ENCODE data around the gene ISCA2.

- no peak for TF ChIP-seq CTCF (IDR thresholded peaks at IDR 0.05)
- TF ChIP-seq POLR2A (IDR thresholded peaks at IDR 0.05) = no peak
These were observed 36.0 kb upstream of the ISCA2 start for GRCh38 chr14:74457565-74457895.

Data from thyroid gland (tissue), 4 donors.